ENCODE results near the gene SLC38A6. TPM values are rescaled to one million over a fixed set of nuclear protein-coding genes. Genes with fewer than 3 reads are reported as not detected.
"Not testable (repeated sequence)": the region's sequence is repeated elsewhere in the genome, so short reads cannot be mapped to it uniquely, and the experiment has no call there.

SLC38A6 gene
- total RNA-seq, 1 experiment from 2014 or later, result 7.2 TPM

DNA sequence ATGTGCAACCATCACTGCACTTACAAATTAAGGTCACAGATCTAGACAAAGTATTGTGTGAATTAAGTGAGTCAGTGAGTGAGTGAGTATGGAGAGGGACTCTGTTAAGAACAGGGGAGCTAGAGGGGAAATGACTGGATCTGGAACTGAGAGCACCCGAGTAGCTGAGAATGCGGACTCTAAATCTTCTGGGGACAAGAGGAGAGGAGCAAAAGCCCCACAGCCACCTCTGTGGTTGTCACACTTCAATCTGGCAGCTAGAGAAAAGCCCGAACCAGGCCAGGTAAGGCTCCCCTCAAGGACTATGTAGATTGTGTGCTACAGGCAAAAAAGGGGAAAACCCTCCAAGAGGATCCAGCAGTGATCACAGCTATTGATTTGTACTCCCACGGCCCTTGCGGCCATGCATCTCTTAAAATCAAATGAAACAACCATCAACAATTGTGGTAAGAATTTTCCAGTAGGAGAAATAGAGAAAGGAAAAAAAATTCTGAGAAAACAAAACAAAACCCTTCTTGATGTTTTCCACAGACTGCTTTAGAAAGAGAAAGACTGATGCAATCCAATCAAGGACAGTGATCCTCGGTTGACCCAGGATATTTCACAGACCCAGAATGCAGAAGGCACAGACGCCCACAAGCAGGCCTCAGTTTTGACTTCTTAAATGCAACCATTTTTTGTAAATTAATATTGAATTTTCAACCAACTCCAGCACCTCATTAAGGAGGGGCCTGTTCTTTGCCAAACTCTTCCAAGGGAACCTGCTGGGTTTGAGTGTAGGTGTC lies 109.6 kb downstream of the SLC38A6 start:
- DNase-seq, result peak; percentile 38
- Histone ChIP-seq H3K4me3 (ENCODE audit: insufficient read depth, low read depth, low read length) (no peak overlapping the region), H3K36me3 (replicated peaks; ENCODE audit: control insufficient read depth, insufficient read depth, low read length) (no peaks in the 10 kb centered on the region), H3K27me3 (ENCODE audit: control insufficient read depth, insufficient read depth, low read length) (no peaks in the 10 kb centered on the region)

DNA sequence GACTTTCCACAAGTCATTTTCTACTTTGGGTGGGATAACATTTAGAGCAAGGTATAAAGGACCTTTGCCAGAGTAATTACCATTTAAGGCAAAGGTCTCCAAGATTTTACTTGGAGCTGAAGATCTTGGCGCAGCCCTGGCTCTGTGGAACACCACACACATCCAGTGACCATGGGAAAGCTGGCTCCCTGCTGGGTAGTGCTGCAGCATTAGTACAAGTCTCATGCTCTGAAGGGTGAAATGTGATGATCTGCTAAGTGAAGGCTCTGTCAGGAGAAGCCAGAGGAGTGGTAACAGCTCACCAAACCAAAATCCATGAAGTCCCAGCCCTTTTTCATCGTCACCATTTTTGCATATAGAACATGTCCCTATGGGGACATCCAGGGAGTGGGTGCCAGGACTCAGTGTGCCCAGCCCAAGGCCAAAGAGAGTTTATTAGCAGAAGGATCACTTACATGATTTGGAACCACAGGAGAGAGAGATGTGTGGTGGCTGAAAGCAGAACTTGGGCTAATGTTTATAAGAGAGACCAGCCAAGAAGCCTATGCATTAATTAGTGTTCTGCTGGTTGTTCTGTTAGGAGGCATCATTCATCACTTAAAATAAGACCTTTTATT lies 110.7 kb downstream of the SLC38A6 start:
- no peak overlapping the region for H3K4me3 ChIP-seq (ENCODE audit: insufficient read depth, low read depth, low read length)
- no peaks in the 10 kb centered on the region for H3K36me3 ChIP-seq (replicated peaks; ENCODE audit: control insufficient read depth, insufficient read depth, low read length)
- DNase-seq, result no peak
- H3K27me3 ChIP-seq (ENCODE audit: control insufficient read depth, insufficient read depth, low read length), result no peaks in the 10 kb centered on the region

DNA sequence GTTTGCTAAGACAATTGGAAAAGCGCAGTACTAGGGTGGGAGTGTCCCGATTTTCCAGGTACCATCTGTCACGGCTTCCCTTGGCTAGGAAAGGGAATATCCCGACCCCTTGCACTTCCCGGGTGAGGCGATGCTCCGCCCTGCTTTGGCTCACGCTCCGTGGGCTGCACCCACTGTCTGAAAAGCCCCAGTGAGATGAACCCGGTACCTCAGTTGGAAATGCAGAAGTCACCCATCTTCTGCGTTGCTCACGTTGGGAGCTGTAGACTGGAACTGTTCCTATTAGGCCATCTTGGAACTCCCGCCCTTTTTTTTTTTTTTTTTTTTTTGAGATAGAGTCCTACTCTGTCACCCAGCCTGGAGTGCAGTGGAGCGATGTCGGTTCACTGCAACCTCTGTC lies 117.1 kb downstream of the SLC38A6 start:
- H3K4me3 ChIP-seq (ENCODE audit: insufficient read depth, low read depth, low read length); H3K27me3 ChIP-seq (ENCODE audit: control insufficient read depth, insufficient read depth, low read length); DNase-seq; H3K36me3 ChIP-seq (replicated peaks; ENCODE audit: control insufficient read depth, insufficient read depth, low read length): not testable (repeated sequence)

DNA sequence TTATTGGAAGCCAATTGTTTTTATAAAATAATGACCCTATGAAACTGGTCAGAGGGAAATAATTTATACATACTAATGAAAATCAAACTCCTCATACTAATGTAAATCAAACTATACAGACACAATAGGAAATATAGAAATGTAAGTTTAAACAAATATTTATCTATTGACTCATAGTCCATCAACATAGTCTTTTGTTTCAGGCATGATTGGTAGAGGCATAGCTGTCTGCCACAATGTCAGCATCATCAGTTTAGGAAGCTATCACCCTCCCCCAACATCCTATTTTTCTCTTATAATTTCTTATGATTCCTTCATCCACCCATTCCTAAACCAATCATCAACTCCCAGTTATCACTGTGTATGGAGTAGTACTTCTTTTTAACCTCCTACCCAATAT lies 117.7 kb downstream of the SLC38A6 start:
- no peak for DNase-seq
- Histone ChIP-seq H3K36me3 (replicated peaks; ENCODE audit: control insufficient read depth, insufficient read depth, low read length) (no peaks in the 10 kb centered on the region; the same call in none of the 2 replicates), H3K27me3 (ENCODE audit: control insufficient read depth, insufficient read depth, low read length) (no peaks in the 10 kb centered on the region), H3K4me3 (ENCODE audit: insufficient read depth, low read depth, low read length) (no peak overlapping the region)

DNA sequence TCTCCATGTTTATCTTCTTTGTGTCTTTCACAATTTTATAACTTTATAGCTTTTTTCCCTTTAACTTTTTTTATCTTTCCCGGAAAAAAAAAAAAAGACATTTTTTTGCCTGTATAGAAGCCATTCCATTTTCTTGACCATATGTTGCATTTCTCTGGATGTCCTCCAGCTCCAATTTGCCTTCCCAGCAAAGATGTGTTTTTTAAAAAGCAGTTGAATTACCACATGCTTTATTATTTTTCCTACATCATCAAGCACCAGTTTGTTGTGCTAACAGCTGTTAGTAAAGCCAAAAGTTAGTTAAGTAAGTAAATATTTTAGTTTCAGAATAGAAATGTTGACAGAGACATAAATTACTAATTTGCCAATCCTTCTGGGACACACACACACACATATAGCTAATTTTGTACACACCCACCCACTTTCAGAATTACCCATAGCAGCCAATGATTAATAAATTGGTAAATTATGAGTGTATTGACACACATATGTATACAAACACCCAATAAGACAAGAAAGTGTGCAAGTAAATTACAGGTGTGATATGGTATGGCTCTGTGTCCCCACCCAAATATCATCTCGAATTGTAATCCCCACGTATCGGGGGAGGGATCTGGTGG lies 118.3 kb downstream of the SLC38A6 start:
- no peak overlapping the region for H3K4me3 ChIP-seq (ENCODE audit: insufficient read depth, low read depth, low read length)
- H3K36me3 ChIP-seq (replicated peaks; ENCODE audit: control insufficient read depth, insufficient read depth, low read length), result no peaks in the 10 kb centered on the region; the same call in none of the 2 replicates
- H3K27me3 ChIP-seq (ENCODE audit: control insufficient read depth, insufficient read depth, low read length), result no peaks in the 10 kb centered on the region
- DNase-seq, result no peak

DNA sequence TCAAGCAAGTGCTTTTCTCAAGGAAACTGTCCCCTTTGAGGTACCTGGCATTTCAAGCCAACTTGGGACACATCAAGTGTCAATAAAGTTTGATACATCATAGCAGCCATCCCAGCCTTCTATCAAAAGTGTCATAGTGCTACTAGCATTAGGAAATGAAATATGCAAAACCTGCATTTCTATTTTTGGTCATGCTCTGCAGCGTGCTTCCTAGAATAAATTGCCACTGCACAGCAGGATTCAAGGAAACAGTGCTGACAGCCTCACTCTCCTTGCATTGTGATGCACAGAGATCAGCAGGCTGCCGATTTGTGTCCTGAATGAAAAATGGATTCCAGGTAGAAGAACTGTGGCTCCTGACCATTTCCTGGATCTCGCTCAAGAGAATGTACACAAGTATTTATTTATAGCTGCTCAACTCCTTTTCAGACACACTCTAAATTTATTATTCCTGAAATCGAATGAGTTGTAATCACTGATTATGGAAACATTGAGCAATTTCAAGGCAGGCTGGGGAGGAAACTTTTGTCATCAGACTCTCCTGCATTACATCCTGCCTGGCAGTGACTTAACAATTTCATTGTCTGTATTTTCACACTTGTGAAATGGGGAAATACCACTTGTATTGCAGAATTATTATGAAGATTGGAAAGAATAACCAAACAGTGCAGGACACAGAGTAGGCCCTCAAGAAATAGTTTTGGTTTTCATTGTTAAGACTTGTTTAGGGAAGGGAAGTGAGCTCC lies 120.9 kb downstream of the SLC38A6 start:
- Histone ChIP-seq H3K4me3 (ENCODE audit: insufficient read depth, low read depth, low read length) (no peak overlapping the region), H3K36me3 (replicated peaks; ENCODE audit: control insufficient read depth, insufficient read depth, low read length) (no peaks in the 10 kb centered on the region; the same call in none of the 2 replicates), H3K27me3 (ENCODE audit: control insufficient read depth, insufficient read depth, low read length) (no peaks in the 10 kb centered on the region)
- DNase-seq, result peak; percentile 57

Other genes starting within 250 kb of the SLC38A6 start
- 57.4 and 78.2 TPM in 2 replicates for gene MNAT1, start 246.5 kb upstream of the SLC38A6 start, total RNA-seq (2014; rRNA removed; shearing (Covaris generic))
- gene TRMT5, start 166 bp upstream of the SLC38A6 start, total RNA-seq (2014; rRNA removed; shearing (Covaris generic)), result 16.0 and 27.3 TPM in 2 replicates

Measured in H7 (cell line).